Naive thymus-derived CD4-positive, alpha-beta T cell (primary cell): Measurements from ENCODE around the gene CDK16. TPM values are rescaled to one million over a fixed set of nuclear protein-coding genes. Genes with fewer than 3 reads are reported as not detected.
A peak's percentile ranks its signal among the peaks of the same experiment; 100 is the strongest.

ENCODE experiments used
- ATAC-seq: fragments of 150-1000 bp; cut with Tn5 transposase; 2 replicates; pipeline ENCODE4 v1.10.0; 2021; ENCODE audit warnings: mild to moderate bottlenecking, moderate library complexity
- CTCF ChIA-PET: fragments of 350-600 bp; sonication (Branson Sonifier 250); formaldehyde crosslinking; loops from one replicate; lab custom pipeline; 2021; ENCODE audit warnings: antibody characterized with exemption; lab: Charles Lee
- POLR2A ChIA-PET: fragments of 350-600 bp; sonication (Branson Sonifier 250); formaldehyde crosslinking; loops from one replicate; lab custom pipeline; 2021; ENCODE audit warnings: antibody characterized with exemption, inconsistent platforms; lab: Charles Lee
- DNase-seq, 9 donors: peaks; one replicate each; pipeline versions ENCODE4 v3.0.0 to v3.0.0-alpha.2; 2020 to 2022; ENCODE audit warnings: mixed read lengths in 1 of 9
- H3K27ac ChIP-seq: one replicate; pipeline ENCODE4 v1.7.0; 2013; ENCODE audit warnings: mild to moderate bottlenecking, low read depth, low read length, moderate library complexity
- H3K27me3 ChIP-seq, 2 donors: one replicate each; pipeline ENCODE4 v1.7.0; 2013; ENCODE audit warnings: low read length in 2 of 2, mild to moderate bottlenecking in 2 of 2, moderate library complexity in 2 of 2; ENCODE audit not compliant: control insufficient read depth in 2 of 2, insufficient read depth in 2 of 2
- H3K36me3 ChIP-seq, 3 experiments: 1 replicate in 2 of 3; 2 replicates in 1 of 3; pipeline ENCODE4 v1.7.0; 2013; ENCODE audit warnings: low read length in 3 of 3, mild to moderate bottlenecking in 3 of 3, moderate library complexity in 1 of 3; ENCODE audit not compliant: insufficient read depth in 3 of 3, control insufficient read depth in 2 of 3
- H3K4me1 ChIP-seq, 2 donors: one replicate each; pipeline ENCODE4 v1.7.0; 2013; ENCODE audit warnings: low read length in 2 of 2, mild to moderate bottlenecking in 2 of 2, moderate library complexity in 1 of 2; ENCODE audit not compliant: control insufficient read depth in 2 of 2, insufficient read depth in 2 of 2
- H3K4me3 ChIP-seq: 2 replicates; pipeline ENCODE4 v1.7.0; 2013; ENCODE audit warnings: mild to moderate bottlenecking, low read length
- H3K9me3 ChIP-seq, 3 experiments: 1 replicate in 2 of 3; 2 replicates in 1 of 3; pipeline ENCODE4 v1.7.0; 2013; ENCODE audit warnings: low read length in 3 of 3; ENCODE audit not compliant: control insufficient read depth in 2 of 3
- H3K27ac Mint-ChIP-seq, 9 donors: one replicate each; pipeline ENCODE4 v1.8.0; 2020 to 2022; ENCODE audit warnings: mixed read lengths in 9 of 9, mild to moderate bottlenecking in 8 of 9, moderate library complexity in 5 of 9, inconsistent platforms in 2 of 9
- H3K27me3 Mint-ChIP-seq, 5 donors: one replicate each; pipeline ENCODE4 v1.8.0; 2021 to 2022; ENCODE audit warnings: mixed read lengths in 5 of 5, mild to moderate bottlenecking in 1 of 5
- H3K36me3 Mint-ChIP-seq, 5 donors: one replicate each; pipeline ENCODE4 v1.8.0; 2020 to 2022; ENCODE audit warnings: mixed read lengths in 5 of 5, mild to moderate bottlenecking in 3 of 5, inconsistent platforms in 1 of 5
- H3K4me1 Mint-ChIP-seq, 7 donors: one replicate each; pipeline ENCODE4 v1.8.0; 2020 to 2022; ENCODE audit warnings: mixed read lengths in 7 of 7, mild to moderate bottlenecking in 3 of 7, inconsistent platforms in 1 of 7
- H3K4me3 Mint-ChIP-seq, 10 donors: one replicate each; pipeline ENCODE4 v1.8.0; 2020 to 2022; ENCODE audit warnings: mild to moderate bottlenecking in 10 of 10, mixed read lengths in 10 of 10, moderate library complexity in 6 of 10, inconsistent platforms in 2 of 10
- H3K9me3 Mint-ChIP-seq, 11 donors: one replicate each; pipeline ENCODE4 v1.8.0; 2020 to 2022; ENCODE audit warnings: mixed read lengths in 11 of 11, mild to moderate bottlenecking in 4 of 11, inconsistent platforms in 1 of 11, moderate library complexity in 1 of 11
- intact Hi-C, 2 donors: fragments of 100-400 bp; cut with micrococcal nuclease; formaldehyde crosslinking; loops; one replicate each; pipeline ENCODE4 v1.15.1; 2023
- polyA plus RNA-seq, 2 donors: library from polyadenylated mRNA; unstranded; fragments of 300-500 nt; fragmentation: Illumina TruSeq; gene quantifications; one replicate each; pipeline ENCODE4 v1.2.3, GENCODE V29; 2021
- total RNA-seq, 6 experiments: library from RNA in 5 of 6; stranded (reverse) in 5 of 6; gene quantifications; 1 replicate in 5 of 6; 2 replicates in 1 of 6; pipeline ENCODE4 v1.2.3 and lab custom pipeline; 2021 to 2026

Gene CDK16
- total and polyA plus RNA-seq, 7 experiments from 2014 or later = 6.4 to 112 (median 61.6) TPM

GRCh38 chrX:47232197-47232802 is 13.8 kb downstream of the CDK16 start:
- H3K9me3 Mint-ChIP-seq = peaks cover 0 to 3% (median 0%) of the 10 kb centered on the region in 11 donors
- H3K36me3 Mint-ChIP-seq = peaks cover 0 to 29% (median 16%) of the 10 kb centered on the region in 5 donors
- peak overlapping the region; percentile 74 for H3K4me3 ChIP-seq
- intact Hi-C loops = loop anchor here (2.0 to 5.0 kb wide), 5 partner anchors 80 to 425 kb away; partner anchors contain the start of genes ARAF (in 1 of the 2), ELK1 (in 1 of the 2), UXT (in 1 of the 2) and ZNF41 (in 1 of the 2)
- H3K27ac ChIP-seq = peak overlapping the region; percentile 99
- H3K9me3 ChIP-seq = no peaks in the 10 kb centered on the region
- POLR2A ChIA-PET = interaction anchor here (0.6 to 3.8 kb wide), 10 partner anchors 9 to 291 kb away, joined by 3 to 72 read pairs (median 6); partner anchors contain the start of genes CDK16, NDUFB11 and RBM10
- CTCF ChIA-PET = interaction anchor here (1.2 kb wide), 1 partner anchor 152 kb away, joined by 4 read pairs; no protein-coding TSS in a partner anchor
- DNase-seq (no peak), ATAC-seq (no peak)
- peaks cover 0 to 18% (median 0%) of the 10 kb centered on the region in 3 experiments for H3K36me3 ChIP-seq
- H3K27me3 ChIP-seq = no peaks in the 10 kb centered on the region
- H3K27me3 Mint-ChIP-seq = peaks cover 0 to 4% (median 0%) of the 10 kb centered on the region in 5 donors
- H3K4me1 ChIP-seq = peaks cover 0 to 14% of the 10 kb centered on the region in 2 donors
- H3K4me1 Mint-ChIP-seq = peaks cover 8 to 45% (median 24%) of the 10 kb centered on the region in 7 donors
- peak overlapping the region; percentile 84 to 98 (median 90) for H3K4me3 Mint-ChIP-seq
- peak overlapping the region; percentile 94 to 100 (median 98) for H3K27ac Mint-ChIP-seq

GRCh38 chrX:47232803-47233332 is 14.4 kb downstream of the CDK16 start, which contains the start of gene USP11:
Gene USP11 (plus strand): TSS chrX:47233009. CDS start chrX:47233044, 35 bp downstream.
- intact Hi-C loops = loop anchor here (1.0 to 5.0 kb wide), 15 partner anchors 15 to 425 kb away; partner anchors contain the start of genes ARAF (in 2 of the 2), CDK16 (in 2 of the 2), UBA1 (in 2 of the 2) and ELK1 (in 1 of the 2)
- ChIA-PET POLR2A (interaction anchor here (0.6 to 3.8 kb wide), 13 partner anchors 9 to 852 kb away, joined by 3 to 72 read pairs (median 5); partner anchors contain the start of genes ARAF, CDK16, NDUFB11 and RBM10), CTCF (interaction anchor here (1.2 kb wide), 1 partner anchor 152 kb away, joined by 4 read pairs; no protein-coding TSS in a partner anchor)
- H3K4me1 Mint-ChIP-seq = peaks cover 8 to 49% (median 24%) of the 10 kb centered on the region in 7 donors
- peak within 1 kb of the TSS; percentile 94 to 100 (median 98) for H3K27ac Mint-ChIP-seq
- peaks cover 0 to 26% (median 16%) of the 10 kb centered on the region in 5 donors for H3K36me3 Mint-ChIP-seq
- peak within 1 kb of the TSS; percentile 99 for H3K27ac ChIP-seq
- peak within 1 kb of the TSS; percentile 74 for H3K4me3 ChIP-seq
- peaks cover 0 to 14% of the 10 kb centered on the region in 2 donors for H3K4me1 ChIP-seq
- peaks cover 0 to 3% (median 0%) of the 10 kb centered on the region in 11 donors for H3K9me3 Mint-ChIP-seq
- no peaks in the 10 kb centered on the region for H3K27me3 ChIP-seq
- H3K9me3 ChIP-seq = no peaks in the 10 kb centered on the region
- ATAC-seq (peak; percentile 7), DNase-seq (peak in 7 of 9 donors; percentile 46 to 63 (median 56))
- peaks cover 0 to 16% (median 0%) of the 10 kb centered on the region in 3 experiments for H3K36me3 ChIP-seq
- H3K27me3 Mint-ChIP-seq = peaks cover 0 to 4% (median 0%) of the 10 kb centered on the region in 5 donors
- H3K4me3 Mint-ChIP-seq = peak within 1 kb of the TSS; percentile 84 to 98 (median 90)

DNA sequence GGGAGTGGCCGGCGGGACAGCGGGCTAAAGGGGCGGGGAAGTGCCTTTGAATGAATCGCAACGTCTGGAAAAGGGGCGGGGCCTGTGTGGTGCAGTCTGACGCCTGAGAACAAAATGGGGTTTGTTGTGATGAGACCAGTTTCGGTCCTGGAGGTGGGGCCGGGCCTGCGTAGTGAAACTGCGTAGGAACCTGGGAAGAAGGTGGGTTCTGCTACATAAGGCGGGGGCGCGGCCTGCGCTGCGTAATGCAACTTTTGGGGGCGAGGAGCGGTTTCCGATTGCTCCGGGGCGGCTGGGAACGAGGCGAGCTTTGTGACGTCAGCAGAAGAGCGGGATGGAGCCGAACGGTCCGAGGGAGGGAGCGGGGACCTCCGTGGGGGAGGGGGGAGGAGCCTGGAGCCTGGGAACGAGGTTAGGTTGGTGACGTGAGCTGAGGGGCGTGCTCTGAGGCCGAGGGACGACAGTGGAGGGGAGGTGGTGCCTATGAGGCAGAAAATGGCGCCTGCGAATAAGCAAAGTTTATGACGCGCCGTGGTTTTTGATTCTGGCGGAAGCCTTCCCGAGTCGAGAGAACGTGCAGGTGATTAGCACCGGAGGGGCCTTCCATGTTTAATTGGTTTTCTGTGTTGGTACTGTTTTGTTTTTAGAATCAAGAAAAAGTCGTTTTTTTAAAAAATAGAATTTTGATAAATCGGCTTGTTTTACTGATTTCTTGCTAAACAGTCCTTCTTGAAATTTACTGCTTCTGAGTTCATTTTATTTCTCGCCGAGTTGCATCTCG is 15.0 kb downstream of the CDK16 start:
- H3K27ac ChIP-seq = peak overlapping the region; percentile 99
- no peaks in the 10 kb centered on the region for H3K9me3 ChIP-seq
- intact Hi-C loops = loop anchor here (1.0 to 5.0 kb wide), 15 partner anchors 15 to 425 kb away; partner anchors contain the start of genes ARAF (in 2 of the 2), CDK16 (in 2 of the 2), UBA1 (in 2 of the 2) and ELK1 (in 1 of the 2)
- ATAC-seq (peak; percentile 92), DNase-seq (peak; percentile 71 to 97 (median 94))
- peaks cover 0 to 14% of the 10 kb centered on the region in 2 donors for H3K4me1 ChIP-seq
- ChIA-PET POLR2A (interaction anchor here (0.8 to 3.8 kb wide), 11 partner anchors 14 to 851 kb away, joined by 3 to 72 read pairs (median 5); partner anchors contain the start of genes ARAF, CDK16, NDUFB11 and RBM10), CTCF (interaction anchor here (1.2 kb wide), 1 partner anchor 151 kb away, joined by 4 read pairs; no protein-coding TSS in a partner anchor)
- Mint-ChIP-seq H3K27ac (peak overlapping the region; percentile 94 to 100 (median 98)), H3K9me3 (peaks cover 0 to 3% (median 0%) of the 10 kb centered on the region in 11 donors), H3K4me1 (peaks cover 8 to 49% (median 24%) of the 10 kb centered on the region in 7 donors), H3K36me3 (peaks cover 0 to 19% (median 15%) of the 10 kb centered on the region in 5 donors), H3K4me3 (peak overlapping the region; percentile 84 to 98 (median 90)), H3K27me3 (peaks cover 0 to 4% (median 0%) of the 10 kb centered on the region in 5 donors)
- H3K4me3 ChIP-seq = peak overlapping the region; percentile 74
- H3K27me3 ChIP-seq = no peaks in the 10 kb centered on the region
- peaks cover 0 to 10% (median 0%) of the 10 kb centered on the region in 3 experiments for H3K36me3 ChIP-seq

GRCh38 chrX:47234583-47234982 is 16.1 kb downstream of the CDK16 start:
- peak overlapping the region; percentile 27 for H3K4me3 ChIP-seq
- H3K27ac ChIP-seq = peak overlapping the region; percentile 99
- Mint-ChIP-seq H3K4me3 (peak overlapping the region; percentile 66 to 98 (median 89)), H3K36me3 (peaks cover 0 to 19% (median 13%) of the 10 kb centered on the region in 5 donors), H3K9me3 (peaks cover 0 to 3% (median 0%) of the 10 kb centered on the region in 11 donors), H3K27me3 (peaks cover 0 to 4% (median 0%) of the 10 kb centered on the region in 5 donors), H3K27ac (peak overlapping the region in 8 of 9 donors; percentile 62 to 100 (median 98)), H3K4me1 (peaks cover 8 to 49% (median 24%) of the 10 kb centered on the region in 7 donors)
- H3K9me3 ChIP-seq = no peaks in the 10 kb centered on the region
- POLR2A ChIA-PET = interaction anchor here (0.7 to 1.9 kb wide), 3 partner anchors 17 to 150 kb away, joined by 3 to 9 read pairs (median 3); partner anchors contain the start of gene CDK16
- CTCF ChIA-PET = no interaction called here
- DNase-seq (no peak), ATAC-seq (no peak)
- peaks cover 0 to 6% (median under 1%) of the 10 kb centered on the region in 3 experiments for H3K36me3 ChIP-seq
- H3K27me3 ChIP-seq = no peaks in the 10 kb centered on the region
- peaks cover 0 to 14% of the 10 kb centered on the region in 2 donors for H3K4me1 ChIP-seq
- intact Hi-C loops = loop anchor here in 1 of 2 donors (5.0 kb wide), 2 partner anchors 78 to 423 kb away; partner anchors contain the start of gene UXT

- Histone ChIP-seq H3K27me3 (no peaks in the 10 kb centered on the region), H3K4me3 (no peak overlapping the region), H3K36me3 (peaks cover 0 to 15% (median 7%) of the 10 kb centered on the region in 3 experiments), H3K27ac (peak overlapping the region; percentile 53), H3K9me3 (no peaks in the 10 kb centered on the region), H3K4me1 (peaks cover 0 to 14% of the 10 kb centered on the region in 2 donors)
- intact Hi-C loops = loop anchor here in 1 of 2 donors (5.0 kb wide), 1 partner anchor 147 kb away; no protein-coding TSS in a partner anchor
- peak overlapping the region in 8 of 9 donors; percentile 54 to 90 (median 78) for H3K27ac Mint-ChIP-seq
- peaks cover 0 to 21% (median 11%) of the 10 kb centered on the region in 5 donors for H3K36me3 Mint-ChIP-seq
- ATAC-seq = no peak
- H3K27me3 Mint-ChIP-seq = peaks cover 0 to 4% (median 0%) of the 10 kb centered on the region in 5 donors
- peak overlapping the region; percentile 8 to 89 (median 63) for H3K4me3 Mint-ChIP-seq
- peaks cover 0 to 4% (median 0%) of the 10 kb centered on the region in 11 donors for H3K9me3 Mint-ChIP-seq
- DNase-seq = peak in 2 of 9 donors; percentile 18
- peaks cover 8 to 49% (median 22%) of the 10 kb centered on the region in 7 donors for H3K4me1 Mint-ChIP-seq
- CTCF ChIA-PET = interaction anchor here (0.6 kb wide), 2 partner anchors 101 to 347 kb away, joined by 4 read pairs; no protein-coding TSS in a partner anchor
- POLR2A ChIA-PET = interaction anchor here (1.2 to 1.9 kb wide), 2 partner anchors 18 to 149 kb away, joined by 3 to 9 read pairs; partner anchors contain the start of gene CDK16
Observed at GRCh38 chrX:47235691-47236103, 17.2 kb downstream of the CDK16 start.
